ENCODE data around the gene TYMS. TPM values are rescaled to one million over a fixed set of nuclear protein-coding genes. Genes with fewer than 3 reads are reported as not detected.

TYMS gene
- 556 TPM for polyA plus RNA-seq (2012; ENCODE audit: insufficient read depth, insufficient read length)

DNA sequence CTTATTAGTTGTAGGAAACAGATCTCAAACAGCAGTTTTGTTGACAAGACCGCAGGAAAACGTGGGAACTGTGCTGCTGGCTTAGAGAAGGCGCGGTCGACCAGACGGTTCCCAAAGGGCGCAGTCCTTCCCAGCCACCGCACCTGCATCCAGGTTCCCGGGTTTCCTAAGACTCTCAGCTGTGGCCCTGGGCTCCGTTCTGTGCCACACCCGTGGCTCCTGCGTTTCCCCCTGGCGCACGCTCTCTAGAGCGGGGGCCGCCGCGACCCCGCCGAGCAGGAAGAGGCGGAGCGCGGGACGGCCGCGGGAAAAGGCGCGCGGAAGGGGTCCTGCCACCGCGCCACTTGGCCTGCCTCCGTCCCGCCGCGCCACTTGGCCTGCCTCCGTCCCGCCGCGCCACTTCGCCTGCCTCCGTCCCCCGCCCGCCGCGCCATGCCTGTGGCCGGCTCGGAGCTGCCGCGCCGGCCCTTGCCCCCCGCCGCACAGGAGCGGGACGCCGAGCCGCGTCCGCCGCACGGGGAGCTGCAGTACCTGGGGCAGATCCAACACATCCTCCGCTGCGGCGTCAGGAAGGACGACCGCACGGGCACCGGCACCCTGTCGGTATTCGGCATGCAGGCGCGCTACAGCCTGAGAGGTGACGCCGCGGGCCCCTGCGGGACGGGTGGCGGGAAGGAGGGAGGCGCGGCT is at the start of gene TYMS:
Gene TYMS (plus strand): TSS at position 343 of the 690 bp plus-strand sequence. CDS start 90 bp downstream, at position 433.
- peak within 1 kb of the TSS; percentile 98 for H3K4me3 ChIP-seq (ENCODE audit: low read length)
- DNase-seq (ENCODE audit: low read depth, low spot score), result peak; percentile 85

DNA sequence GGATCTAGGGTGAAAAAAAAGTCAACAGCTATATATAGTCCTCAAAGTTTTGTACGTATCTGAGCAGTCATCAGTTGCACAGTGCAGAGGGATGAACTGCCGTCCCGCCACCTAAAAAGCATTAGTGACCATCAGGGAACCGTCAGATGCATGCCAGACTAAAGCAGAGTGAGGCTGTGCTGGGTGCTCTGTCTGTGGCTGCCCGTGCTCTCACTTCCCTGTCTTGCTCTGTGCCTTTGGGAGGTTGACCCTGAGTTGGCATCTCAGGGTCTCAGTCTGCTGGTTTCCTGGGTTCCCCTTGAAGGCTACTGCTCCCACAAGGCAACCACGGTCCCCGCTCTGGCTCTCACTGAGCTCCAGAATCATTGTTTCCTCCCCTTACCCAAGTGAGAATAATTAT is 49.5 kb upstream of the TYMS start:
- no peak for DNase-seq (ENCODE audit: low read depth, low spot score)

DNA sequence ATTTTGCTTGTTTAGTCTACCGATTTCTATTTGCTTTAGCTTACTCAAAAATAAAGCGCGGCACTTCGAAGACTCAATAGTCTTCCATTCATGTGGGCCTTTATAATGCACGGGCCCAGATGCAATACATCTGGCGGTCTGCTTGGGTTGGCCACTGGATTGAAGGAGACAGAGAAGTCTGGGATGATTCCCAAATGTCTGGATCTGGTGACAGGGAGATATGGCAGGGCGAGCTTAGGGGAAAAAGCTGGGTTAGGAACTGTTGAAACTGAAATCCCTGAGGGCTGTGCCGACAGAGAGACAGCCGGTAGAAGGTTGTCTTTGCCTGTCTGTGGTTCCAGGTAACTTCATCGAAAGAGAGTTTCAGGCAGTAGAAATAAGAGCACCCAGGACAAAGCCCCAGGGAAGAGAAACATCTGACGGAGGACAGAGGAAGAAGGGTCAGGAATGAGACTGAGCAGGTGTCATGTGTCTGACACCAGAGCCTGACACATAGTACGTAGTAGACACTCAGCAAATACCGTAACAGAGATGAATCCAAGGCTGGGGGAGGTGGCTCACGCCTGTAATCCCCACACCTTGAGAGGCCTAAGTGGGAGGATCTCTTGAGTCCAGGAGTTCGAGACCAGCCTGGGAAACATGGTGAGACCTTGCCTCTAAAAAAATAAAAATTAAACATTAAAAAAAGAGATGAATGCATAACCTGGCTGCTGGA is 47.1 kb upstream of the TYMS start:
- no peak for DNase-seq (ENCODE audit: low read depth, low spot score)
- H3K4me3 ChIP-seq (ENCODE audit: low read length), result no peak overlapping the region

More for the DNA sequence above, 49.5 kb upstream of the TYMS start:
- no peak overlapping the region for H3K4me3 ChIP-seq (ENCODE audit: low read length)

DNA sequence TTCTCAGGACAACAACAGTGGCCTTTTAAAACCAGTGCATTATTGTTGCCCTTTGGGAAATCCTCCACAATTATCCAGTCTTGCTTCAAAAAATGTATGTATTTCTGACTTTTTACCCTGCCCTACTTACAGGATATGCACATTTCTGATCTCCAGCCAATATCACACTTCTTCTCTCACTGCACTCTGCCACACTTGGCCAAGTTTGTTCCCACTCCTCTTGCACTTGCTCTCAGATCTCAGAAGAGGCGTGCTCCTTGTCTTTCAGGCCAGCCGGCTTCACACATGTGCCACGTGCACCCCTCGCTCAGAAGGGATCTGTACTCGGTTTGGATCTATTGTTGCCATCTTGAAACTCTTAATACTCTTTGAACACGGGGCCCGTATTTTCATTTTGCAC is 45.3 kb upstream of the TYMS start:
- no peak overlapping the region for H3K4me3 ChIP-seq (ENCODE audit: low read length)
- DNase-seq (ENCODE audit: low read depth, low spot score), result no peak

DNA sequence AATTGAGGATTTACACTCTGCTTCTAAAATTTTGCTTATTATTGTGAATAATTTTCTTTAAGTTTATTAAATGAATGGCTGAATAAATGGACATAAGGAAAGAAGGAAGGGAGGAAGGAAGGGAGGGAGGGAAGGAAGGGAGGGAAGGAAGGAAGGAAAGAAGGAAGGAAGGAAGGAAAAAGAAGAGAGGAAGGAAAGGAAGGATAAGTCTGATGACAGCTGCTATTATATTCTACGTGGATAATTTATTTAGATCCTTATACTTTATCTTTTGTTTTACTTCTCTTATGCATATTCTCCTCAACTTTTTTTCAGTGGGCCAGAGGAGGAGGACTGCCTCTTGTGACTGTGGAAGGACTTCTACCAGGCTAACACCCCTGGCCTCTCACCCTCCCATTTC is 43.3 kb upstream of the TYMS start:
- no peak overlapping the region for H3K4me3 ChIP-seq (ENCODE audit: low read length)
- no peak for DNase-seq (ENCODE audit: low read depth, low spot score)

DNA sequence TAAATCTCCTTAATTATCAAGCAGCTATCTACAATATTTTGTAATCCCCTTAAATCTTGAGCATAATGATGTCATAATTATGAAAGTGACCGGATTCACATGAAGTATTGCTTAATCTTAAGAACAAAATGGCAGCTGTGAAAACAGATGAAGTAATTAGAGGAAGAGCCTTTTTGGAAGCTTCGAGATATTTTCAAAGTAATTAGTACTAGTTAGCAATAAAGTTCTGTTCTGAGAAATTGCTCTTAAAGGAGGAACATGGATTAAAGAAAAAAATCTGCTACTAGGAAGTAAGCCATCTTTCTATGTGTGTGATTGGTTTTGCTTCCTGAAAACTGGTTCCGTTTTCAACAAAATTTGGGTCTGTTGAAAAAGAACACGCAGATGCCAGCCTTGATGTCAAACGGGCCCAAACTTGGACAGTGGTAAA is 42.3 kb upstream of the TYMS start:
- H3K4me3 ChIP-seq (ENCODE audit: low read length), result no peak overlapping the region
- DNase-seq (ENCODE audit: low read depth, low spot score), result no peak

DNA sequence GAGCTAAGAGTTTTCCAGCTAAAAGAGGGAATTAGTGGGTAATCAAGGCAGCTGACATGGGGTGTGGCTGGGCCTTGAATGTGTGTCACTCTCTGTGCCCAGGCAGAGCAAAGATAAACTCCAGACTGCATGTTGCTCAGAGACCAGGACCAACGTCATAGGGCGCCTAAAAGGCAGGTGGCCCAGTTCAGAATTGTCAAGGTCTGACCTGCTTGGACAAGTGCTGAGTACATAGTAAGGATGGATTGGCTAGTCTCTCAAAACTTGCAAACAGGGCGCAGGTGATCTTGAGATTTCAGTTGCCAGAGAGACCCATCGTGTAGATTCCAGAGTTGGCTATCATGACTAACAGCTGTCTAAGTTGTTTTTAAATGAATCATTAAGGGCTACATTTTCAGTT is 41.7 kb upstream of the TYMS start:
- DNase-seq (ENCODE audit: low read depth, low spot score), result no peak
- H3K4me3 ChIP-seq (ENCODE audit: low read length), result no peak overlapping the region

DNA sequence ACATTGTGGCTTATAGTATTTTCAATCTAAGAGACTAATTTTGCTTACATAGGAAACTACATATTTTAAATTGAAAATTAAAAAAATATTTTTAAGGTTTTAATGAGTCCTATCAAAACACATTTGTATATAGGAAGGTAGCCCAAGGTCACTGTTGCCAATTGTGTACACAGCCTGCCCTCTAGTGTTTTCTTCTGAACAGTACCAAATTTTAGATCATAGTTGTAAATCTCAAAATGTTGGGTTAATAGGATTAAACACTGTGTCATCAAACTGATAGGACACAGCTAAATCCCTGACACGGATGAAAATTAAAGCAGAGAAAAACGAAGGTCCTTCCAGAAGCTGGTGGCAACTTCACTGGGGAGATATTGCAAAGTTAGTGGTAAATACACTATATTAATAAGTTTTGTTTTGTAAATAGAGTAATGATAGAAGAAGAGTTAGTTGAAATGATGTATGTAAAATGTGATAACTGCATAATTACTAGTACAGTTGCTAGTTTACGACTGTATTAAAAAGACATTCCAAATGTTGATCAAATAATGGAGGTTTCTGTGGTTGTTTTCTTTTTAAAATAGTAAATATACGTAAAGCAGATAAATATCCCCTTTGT is 41.0 kb upstream of the TYMS start:
- peak; percentile 52 for DNase-seq (ENCODE audit: low read depth, low spot score)
- H3K4me3 ChIP-seq (ENCODE audit: low read length), result no peak overlapping the region

DNA sequence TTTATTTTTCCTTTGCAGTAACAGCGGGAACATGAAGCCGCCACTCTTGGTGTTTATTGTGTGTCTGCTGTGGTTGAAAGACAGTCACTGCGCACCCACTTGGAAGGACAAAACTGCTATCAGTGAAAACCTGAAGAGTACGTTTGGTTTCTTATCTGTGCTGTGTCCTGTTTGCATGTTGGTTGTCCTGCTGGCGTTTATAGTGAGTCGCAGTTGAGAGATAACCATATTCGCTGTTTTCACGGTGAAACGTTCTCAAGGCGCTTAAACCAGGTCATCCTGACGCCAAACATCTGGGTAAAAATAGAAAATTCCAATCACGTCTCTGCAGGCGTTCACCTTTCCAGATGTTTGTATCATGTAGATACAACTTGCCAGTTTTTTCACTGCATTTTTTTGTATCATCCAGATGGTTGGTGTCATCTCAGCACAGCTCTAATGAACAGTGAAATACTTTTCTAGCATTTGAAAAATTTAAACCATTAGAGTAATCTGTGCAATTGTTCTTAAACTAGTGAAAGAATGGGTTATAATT is 39.4 kb upstream of the TYMS start:
- DNase-seq (ENCODE audit: low read depth, low spot score), result no peak
- H3K4me3 ChIP-seq (ENCODE audit: low read length), result no peak overlapping the region

DNA sequence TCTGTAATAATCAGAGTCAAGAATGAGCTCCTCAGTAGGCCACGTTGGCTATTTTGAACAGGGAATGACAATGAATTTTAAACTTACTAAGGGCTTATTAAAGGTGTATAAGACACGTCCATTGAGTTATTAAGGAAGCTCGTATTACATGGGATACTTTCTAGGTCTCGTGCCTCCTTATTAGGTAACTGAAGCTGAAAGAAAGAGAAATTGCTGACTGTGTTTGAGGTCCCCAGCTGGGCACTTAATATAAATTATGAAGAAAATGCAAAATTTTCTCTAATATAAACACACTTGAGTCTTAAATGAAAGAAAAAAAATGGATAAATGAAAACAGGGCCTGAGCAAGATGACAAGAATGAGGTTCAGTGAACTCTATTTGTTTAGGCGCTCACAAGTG is 38.8 kb upstream of the TYMS start:
- no peak for DNase-seq (ENCODE audit: low read depth, low spot score)
- H3K4me3 ChIP-seq (ENCODE audit: low read length), result no peak overlapping the region

DNA sequence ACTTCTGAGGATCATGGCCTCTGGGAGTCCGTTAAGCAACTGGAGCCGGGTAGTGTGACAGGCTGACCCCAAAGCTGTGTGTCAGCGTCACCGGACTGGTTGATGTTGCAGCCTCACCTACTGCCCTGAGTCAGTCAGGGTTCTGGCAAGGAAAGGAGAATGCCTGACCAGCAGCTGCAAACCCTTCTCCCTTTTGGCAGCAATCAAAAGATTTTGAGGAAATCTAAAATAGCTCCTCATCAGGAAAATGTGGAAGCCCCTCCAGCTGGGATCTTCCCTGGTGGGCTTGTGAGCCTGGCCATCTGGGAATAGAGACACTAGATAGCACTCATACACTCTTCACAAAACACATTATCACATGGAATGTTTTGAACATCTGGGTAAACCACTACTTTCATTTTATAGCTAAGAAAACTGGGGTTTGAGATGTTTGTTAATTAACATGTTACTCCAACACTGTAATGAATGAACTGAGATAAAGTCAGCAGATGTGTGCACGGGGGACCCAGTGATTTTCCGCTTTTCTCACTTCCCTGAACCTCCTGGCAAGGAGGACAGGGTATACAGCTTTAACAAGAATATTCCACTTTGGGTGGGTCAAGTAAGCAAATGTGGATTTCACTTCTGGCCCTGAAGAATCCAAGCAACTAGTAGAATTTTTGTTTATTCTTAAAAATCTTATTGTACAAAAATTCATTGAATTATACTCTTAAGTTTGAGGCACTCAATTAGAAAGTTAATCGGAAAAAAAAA is 36.0 kb upstream of the TYMS start:
- H3K4me3 ChIP-seq (ENCODE audit: low read length), result no peak overlapping the region
- DNase-seq (ENCODE audit: low read depth, low spot score), result no peak

DNA sequence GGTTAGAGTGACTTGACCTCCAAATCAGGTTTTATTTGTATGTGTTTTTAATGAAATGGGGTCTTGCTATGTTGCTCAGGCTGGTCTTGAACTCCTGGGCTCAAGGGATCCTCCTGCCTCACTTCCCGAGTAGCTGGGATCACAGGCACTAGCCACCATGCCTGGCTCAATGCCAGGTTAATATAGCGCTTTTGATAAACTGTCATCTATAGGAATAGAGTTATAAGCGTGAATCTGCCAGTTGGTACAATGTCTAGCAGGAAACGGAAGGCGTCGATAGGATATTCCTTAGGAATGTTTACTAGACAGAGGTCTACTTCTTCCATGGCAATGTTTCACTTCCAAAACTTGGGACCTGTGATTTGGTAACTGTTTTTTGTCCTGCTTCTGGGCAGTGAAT is 35.2 kb upstream of the TYMS start:
- no peak overlapping the region for H3K4me3 ChIP-seq (ENCODE audit: low read length)
- DNase-seq (ENCODE audit: low read depth, low spot score), result no peak

DNA sequence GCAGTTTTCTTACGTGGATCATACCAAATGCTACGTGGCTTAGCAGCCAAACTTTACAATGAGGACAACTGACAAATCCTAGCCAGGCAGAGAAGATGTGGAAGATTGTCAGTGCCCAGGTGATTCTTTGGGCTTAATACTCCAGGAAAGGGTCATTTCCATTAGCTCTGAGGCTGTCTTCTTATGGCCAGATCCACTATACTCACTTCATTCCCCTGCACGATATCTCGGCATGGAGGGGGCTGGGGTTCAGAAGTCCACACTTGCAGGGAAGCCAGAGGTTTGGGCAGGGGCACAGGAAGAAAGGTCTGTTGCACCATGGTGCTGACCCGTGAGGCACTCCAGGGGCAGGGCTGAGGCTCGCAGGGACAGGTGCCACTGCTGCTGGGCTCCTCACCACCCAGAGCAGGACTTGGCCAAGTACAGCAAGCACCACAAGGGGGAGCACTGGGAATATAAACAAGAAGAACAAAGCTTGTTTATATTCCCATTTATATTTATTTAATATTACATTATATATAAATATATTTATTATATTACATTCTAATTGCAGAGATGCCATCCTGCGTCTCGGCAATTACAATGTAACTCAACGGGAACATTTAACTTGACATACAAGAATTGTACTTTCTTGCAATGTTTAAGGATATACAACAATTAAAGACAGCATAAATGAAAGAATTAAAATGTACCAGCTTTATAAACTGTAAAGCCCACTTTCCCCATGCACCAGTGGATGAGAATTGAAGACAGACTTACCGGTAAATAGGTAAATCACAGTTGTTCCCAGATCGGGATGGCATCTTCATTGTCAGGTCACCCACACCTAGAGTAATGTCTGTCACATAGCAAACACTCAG is 33.5 kb upstream of the TYMS start:
- DNase-seq (ENCODE audit: low read depth, low spot score), result peak; percentile 78
- no peak overlapping the region for H3K4me3 ChIP-seq (ENCODE audit: low read length)

DNA sequence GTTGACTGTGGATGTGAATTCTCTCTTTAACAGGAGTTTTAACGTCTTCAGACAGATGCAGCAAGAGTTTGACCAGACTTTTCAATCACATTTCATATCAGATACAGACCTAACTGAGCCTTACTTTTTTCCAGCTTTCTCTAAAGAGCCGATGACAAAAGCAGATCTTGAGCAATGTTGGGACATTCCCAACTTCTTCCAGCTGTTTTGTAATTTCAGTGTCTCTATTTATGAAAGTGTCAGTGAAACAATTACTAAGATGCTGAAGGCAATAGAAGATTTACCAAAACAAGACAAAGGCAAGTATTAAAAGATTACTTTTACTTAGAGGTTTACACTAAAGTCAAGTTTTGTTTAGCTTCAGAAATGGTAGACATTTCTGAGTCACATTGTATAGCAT is 30.2 kb upstream of the TYMS start:
- H3K4me3 ChIP-seq (ENCODE audit: low read length), result no peak overlapping the region
- DNase-seq (ENCODE audit: low read depth, low spot score), result no peak

DNA sequence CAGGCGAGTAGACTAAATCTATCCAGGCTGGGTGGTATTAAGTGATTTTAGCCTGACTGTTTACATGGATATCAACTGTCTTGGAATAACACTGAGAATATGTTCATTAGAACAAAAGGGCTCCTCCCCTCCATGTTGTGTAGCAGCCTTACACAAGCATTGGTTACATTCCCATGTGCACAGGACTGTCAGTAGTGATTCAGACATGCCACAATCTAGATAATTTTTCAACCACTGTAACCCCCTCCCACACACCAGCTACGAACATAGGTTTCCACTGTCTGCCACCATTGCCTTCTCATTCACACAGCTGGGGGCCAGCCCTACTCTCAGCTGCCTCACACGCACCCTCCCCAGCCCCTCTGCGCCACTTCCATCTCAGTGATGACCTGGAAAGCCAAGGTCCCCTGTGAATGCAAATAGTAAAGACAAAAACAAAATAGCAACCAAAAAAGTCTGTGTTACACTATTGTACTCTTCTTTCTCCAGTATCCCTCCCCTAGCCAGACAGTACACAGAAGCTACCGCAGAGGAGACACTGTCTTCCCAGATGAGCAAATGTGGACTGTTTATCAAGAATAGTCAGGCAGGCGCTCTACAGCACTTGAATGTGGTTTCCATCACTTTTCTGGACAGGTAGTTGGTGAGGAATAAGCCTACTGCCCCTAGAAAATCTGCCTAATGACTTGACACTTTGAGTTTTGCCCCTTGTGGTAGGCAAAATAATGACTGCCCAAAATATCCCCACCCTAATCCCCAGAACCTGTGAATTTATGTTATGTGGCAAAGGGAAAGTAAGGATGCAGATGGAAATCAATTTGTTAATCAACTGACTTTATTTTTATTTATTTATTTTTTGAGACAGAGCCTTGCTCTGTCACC is 27.9 kb upstream of the TYMS start:
- no peak overlapping the region for H3K4me3 ChIP-seq (ENCODE audit: low read length)
- no peak for DNase-seq (ENCODE audit: low read depth, low spot score)

DNA sequence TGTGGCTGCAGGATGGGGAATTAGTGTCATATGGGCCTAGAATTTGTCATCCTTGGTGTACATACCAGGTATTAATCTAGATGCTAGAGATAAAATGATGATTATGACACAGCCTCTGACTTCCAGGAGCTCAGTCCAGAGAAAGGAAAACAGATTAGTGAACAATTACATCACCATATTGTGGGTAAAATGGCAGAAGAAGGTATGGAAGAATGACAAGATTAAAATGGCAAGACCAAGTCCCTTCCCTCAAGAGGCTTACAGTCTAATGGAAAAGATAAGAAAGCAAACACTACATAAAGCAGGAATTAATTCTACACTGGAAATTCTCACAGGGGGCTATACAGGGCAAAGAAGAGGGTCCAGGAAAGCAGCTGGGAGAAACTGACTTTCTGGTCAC is 25.9 kb upstream of the TYMS start:
- DNase-seq (ENCODE audit: low read depth, low spot score), result no peak
- no peak overlapping the region for H3K4me3 ChIP-seq (ENCODE audit: low read length)

DNA sequence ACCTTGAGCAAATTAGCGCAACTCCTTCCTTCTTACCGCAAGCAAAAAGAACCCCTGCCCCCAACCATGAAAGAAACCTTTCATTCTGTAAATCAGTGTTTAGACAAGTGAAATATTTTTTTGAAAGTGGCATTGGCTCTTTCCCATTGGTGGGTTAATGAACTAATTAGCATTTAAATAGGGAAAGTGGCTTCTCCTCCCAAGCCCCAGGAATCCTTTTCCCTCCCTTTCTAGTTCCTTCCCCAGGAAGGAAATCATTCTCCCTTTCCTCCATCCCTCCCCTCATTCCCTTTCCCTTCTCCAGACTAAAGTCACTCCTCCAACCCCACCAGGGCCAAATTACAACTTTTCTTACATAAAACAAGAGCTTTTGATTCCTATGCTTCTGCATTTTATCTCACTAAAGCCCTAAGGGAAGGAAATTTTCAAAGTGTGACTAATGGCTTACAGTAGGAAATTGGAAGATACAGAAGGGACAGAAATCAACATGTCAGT is 22.9 kb upstream of the TYMS start:
- no peak for DNase-seq (ENCODE audit: low read depth, low spot score)
- no peak overlapping the region for H3K4me3 ChIP-seq (ENCODE audit: low read length)

Measured in Jurkat, Clone E6-1 (cell line).